ENCODE data around the gene QKI.
"Not testable (repeated sequence)": the region's sequence is repeated elsewhere in the genome, so short reads cannot be mapped to it uniquely, and the experiment has no call there.

Gene QKI

GRCh38 chr6:163433486-163433885, 19.0 kb downstream of the QKI start:
- not testable (repeated sequence) for ATAC-seq; H3K9me3 Mint-ChIP-seq; H3K27me3 Mint-ChIP-seq; H3K27ac Mint-ChIP-seq; DNase-seq; H3K36me3 Mint-ChIP-seq (ENCODE audit: low read depth); H3K4me3 Mint-ChIP-seq
- peaks cover 57% of the 10 kb centered on the region for H3K4me1 Mint-ChIP-seq

- DNase-seq: no peak
- H3K4me3 Mint-ChIP-seq: no peak overlapping the region
- H3K9me3 Mint-ChIP-seq: no peaks in the 10 kb centered on the region
Measured at GRCh38 chr6:163435023-163435422, 20.5 kb downstream of the QKI start.

GRCh38 chr6:163436843-163437242, 22.3 kb downstream of the QKI start:
- Mint-ChIP-seq H3K27me3 (no peaks in the 10 kb centered on the region), H3K4me3 (no peak overlapping the region), H3K9me3 (no peaks in the 10 kb centered on the region), H3K27ac (no peak overlapping the region), H3K36me3 (ENCODE audit: low read depth) (peaks cover 1% of the 10 kb centered on the region), H3K4me1 (peaks cover 63% of the 10 kb centered on the region)
- DNase-seq (no peak), ATAC-seq (no peak)

More at GRCh38 chr6:163435023-163435422, 20.5 kb downstream of the QKI start:
- no peaks in the 10 kb centered on the region for H3K27me3 Mint-ChIP-seq
- no peak for ATAC-seq
- H3K36me3 Mint-ChIP-seq (ENCODE audit: low read depth): peaks cover 1% of the 10 kb centered on the region
- no peak overlapping the region for H3K27ac Mint-ChIP-seq
- H3K4me1 Mint-ChIP-seq: peaks cover 60% of the 10 kb centered on the region

GRCh38 chr6:163437466-163437865, 22.9 kb downstream of the QKI start:
- H3K36me3 Mint-ChIP-seq (ENCODE audit: low read depth): peaks cover 1% of the 10 kb centered on the region
- ATAC-seq (no peak), DNase-seq (no peak)
- no peaks in the 10 kb centered on the region for H3K27me3 Mint-ChIP-seq
- H3K4me1 Mint-ChIP-seq: peaks cover 64% of the 10 kb centered on the region
- H3K27ac Mint-ChIP-seq: no peak overlapping the region
- H3K4me3 Mint-ChIP-seq: no peak overlapping the region
- H3K9me3 Mint-ChIP-seq: no peaks in the 10 kb centered on the region

- no peaks in the 10 kb centered on the region for H3K36me3 Mint-ChIP-seq (ENCODE audit: low read depth)
- H3K9me3 Mint-ChIP-seq: no peaks in the 10 kb centered on the region
- H3K27ac Mint-ChIP-seq: no peak overlapping the region
- H3K4me3 Mint-ChIP-seq: no peak overlapping the region
- H3K4me1 Mint-ChIP-seq: peaks cover 61% of the 10 kb centered on the region
- no peaks in the 10 kb centered on the region for H3K27me3 Mint-ChIP-seq
- DNase-seq (no peak), ATAC-seq (no peak)
Measured at GRCh38 chr6:163438298-163438939, 23.9 kb downstream of the QKI start.

- Mint-ChIP-seq H3K27ac (no peak overlapping the region), H3K9me3 (no peaks in the 10 kb centered on the region), H3K4me3 (no peak overlapping the region), H3K36me3 (ENCODE audit: low read depth) (no peaks in the 10 kb centered on the region), H3K4me1 (peaks cover 60% of the 10 kb centered on the region), H3K27me3 (no peaks in the 10 kb centered on the region)
- DNase-seq: peak; percentile 36
- no peak for ATAC-seq
Measured at GRCh38 chr6:163438940-163439335, 24.4 kb downstream of the QKI start.

- H3K27me3 Mint-ChIP-seq; H3K4me3 Mint-ChIP-seq; ATAC-seq; H3K9me3 Mint-ChIP-seq; H3K27ac Mint-ChIP-seq; H3K36me3 Mint-ChIP-seq (ENCODE audit: low read depth); DNase-seq: not testable (repeated sequence)
- H3K4me1 Mint-ChIP-seq: peaks cover 64% of the 10 kb centered on the region
Measured at GRCh38 chr6:163439390-163439789, 24.9 kb downstream of the QKI start.

GRCh38 chr6:163439997-163440396, 25.5 kb downstream of the QKI start:
- no peak overlapping the region for H3K4me3 Mint-ChIP-seq
- DNase-seq: no peak

GRCh38 chr6:163442336-163442735, 27.8 kb downstream of the QKI start:
- Mint-ChIP-seq H3K9me3 (no peaks in the 10 kb centered on the region), H3K36me3 (ENCODE audit: low read depth) (no peaks in the 10 kb centered on the region), H3K27ac (no peak overlapping the region), H3K27me3 (no peaks in the 10 kb centered on the region), H3K4me1 (peaks cover 55% of the 10 kb centered on the region), H3K4me3 (no peak overlapping the region)
- DNase-seq (no peak), ATAC-seq (no peak)

More at GRCh38 chr6:163439997-163440396, 25.5 kb downstream of the QKI start:
- H3K27me3 Mint-ChIP-seq: no peaks in the 10 kb centered on the region
- H3K36me3 Mint-ChIP-seq (ENCODE audit: low read depth): no peaks in the 10 kb centered on the region
- no peak for ATAC-seq
- H3K9me3 Mint-ChIP-seq: no peaks in the 10 kb centered on the region
- H3K4me1 Mint-ChIP-seq: peaks cover 64% of the 10 kb centered on the region
- H3K27ac Mint-ChIP-seq: no peak overlapping the region

GRCh38 chr6:163444077-163444476, 29.6 kb downstream of the QKI start:
- no peak overlapping the region for H3K27ac Mint-ChIP-seq
- no peak overlapping the region for H3K4me3 Mint-ChIP-seq
- no peak for DNase-seq
- H3K9me3 Mint-ChIP-seq: no peaks in the 10 kb centered on the region
- H3K4me1 Mint-ChIP-seq: peaks cover 44% of the 10 kb centered on the region
- no peaks in the 10 kb centered on the region for H3K27me3 Mint-ChIP-seq
- ATAC-seq: no peak
- H3K36me3 Mint-ChIP-seq (ENCODE audit: low read depth): no peaks in the 10 kb centered on the region

- Mint-ChIP-seq H3K36me3 (ENCODE audit: low read depth) (no peaks in the 10 kb centered on the region), H3K4me1 (peaks cover 46% of the 10 kb centered on the region), H3K4me3 (no peak overlapping the region), H3K27ac (no peak overlapping the region), H3K9me3 (no peaks in the 10 kb centered on the region), H3K27me3 (no peaks in the 10 kb centered on the region)
- DNase-seq (no peak), ATAC-seq (no peak)
Measured at GRCh38 chr6:163446549-163446948, 32.0 kb downstream of the QKI start.

GRCh38 chr6:163449076-163449475, 34.6 kb downstream of the QKI start:
- Mint-ChIP-seq H3K36me3 (ENCODE audit: low read depth) (peaks cover 3% of the 10 kb centered on the region), H3K9me3 (no peaks in the 10 kb centered on the region), H3K27ac (no peak overlapping the region), H3K4me3 (no peak overlapping the region), H3K4me1 (peaks cover 37% of the 10 kb centered on the region), H3K27me3 (no peaks in the 10 kb centered on the region)
- DNase-seq: no peak
- no peak for ATAC-seq

- no peaks in the 10 kb centered on the region for H3K27me3 Mint-ChIP-seq
- no peak overlapping the region for H3K27ac Mint-ChIP-seq
- peaks cover 11% of the 10 kb centered on the region for H3K36me3 Mint-ChIP-seq (ENCODE audit: low read depth)
- ATAC-seq (no peak), DNase-seq (no peak)
- H3K9me3 Mint-ChIP-seq: no peaks in the 10 kb centered on the region
- no peak overlapping the region for H3K4me3 Mint-ChIP-seq
- H3K4me1 Mint-ChIP-seq: peaks cover 62% of the 10 kb centered on the region
Measured at GRCh38 chr6:163454425-163454824, 39.9 kb downstream of the QKI start.

- no peak overlapping the region for H3K4me3 Mint-ChIP-seq
- DNase-seq (no peak), ATAC-seq (peak; percentile 73)
- H3K27ac Mint-ChIP-seq: peak overlapping the region; percentile 9
- no peaks in the 10 kb centered on the region for H3K9me3 Mint-ChIP-seq
- H3K4me1 Mint-ChIP-seq: peaks cover 63% of the 10 kb centered on the region
- peaks cover 14% of the 10 kb centered on the region for H3K36me3 Mint-ChIP-seq (ENCODE audit: low read depth)
- H3K27me3 Mint-ChIP-seq: no peaks in the 10 kb centered on the region
Measured at GRCh38 chr6:163455552-163455951, 41.0 kb downstream of the QKI start.

- DNase-seq: no peak
- Mint-ChIP-seq H3K36me3 (ENCODE audit: low read depth) (peaks cover 13% of the 10 kb centered on the region), H3K4me1 (peaks cover 68% of the 10 kb centered on the region), H3K27ac (peak overlapping the region; percentile 7), H3K27me3 (no peaks in the 10 kb centered on the region), H3K9me3 (no peaks in the 10 kb centered on the region), H3K4me3 (no peak overlapping the region)
- ATAC-seq: no peak
Measured at GRCh38 chr6:163457637-163458561, 43.4 kb downstream of the QKI start.
